Panc1 (cell line): Measurements from ENCODE around the gene MAPKBP1.

Experiments used
- CTCF ChIP-seq: fragments of 450-650 bp; IDR thresholded peaks from 2 replicates; pipeline ENCODE4 v1.5.1; 2017; ENCODE audit warnings: mild to moderate bottlenecking
- POLR2AphosphoS5 ChIP-seq: IDR thresholded peaks from 2 replicates; pipeline ENCODE4 v1.6.1; 2012; ENCODE audit warnings: mild to moderate bottlenecking, low read depth, low read length, moderate library complexity

GRCh38 chr15:41868321-41868720 is 94.0 kb downstream of the MAPKBP1 start:
- no peak for TF ChIP-seq CTCF
- no peak for TF ChIP-seq POLR2AphosphoS5
